GM19240 (cell line): ENCODE data around the gene ZNF32.
"Not testable (repeated sequence)": the region's sequence is repeated elsewhere in the genome, so short reads cannot be mapped to it uniquely, and the experiment has no call there.

Experiments used
- DNase-seq: peaks from one replicate; pipeline ENCODE4 v3.0.0; 2011; ENCODE audit warnings: low spot score; ENCODE audit not compliant: insufficient read length

ZNF32 gene

DNA sequence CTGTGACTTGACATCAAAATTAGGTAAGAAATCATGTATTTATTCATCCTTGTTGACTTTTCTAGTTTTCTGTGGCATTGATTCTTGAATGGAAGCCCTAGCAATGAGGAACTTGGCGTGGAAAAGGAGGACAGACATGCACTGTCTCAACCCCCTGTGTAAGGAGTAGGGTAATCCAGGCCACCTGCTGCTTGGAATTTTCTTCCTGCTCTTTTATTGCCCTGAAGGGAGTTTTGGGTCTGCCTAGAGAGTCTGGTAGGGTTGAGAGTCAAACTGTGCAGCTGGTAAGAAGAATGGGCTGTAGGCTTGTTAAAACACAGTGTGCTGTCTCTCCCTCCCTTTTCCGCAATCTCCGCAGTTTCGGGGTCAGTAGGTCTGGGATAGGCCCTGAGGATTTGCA lies 19.7 kb downstream of the ZNF32 start:
- DNase-seq: no peak

DNA sequence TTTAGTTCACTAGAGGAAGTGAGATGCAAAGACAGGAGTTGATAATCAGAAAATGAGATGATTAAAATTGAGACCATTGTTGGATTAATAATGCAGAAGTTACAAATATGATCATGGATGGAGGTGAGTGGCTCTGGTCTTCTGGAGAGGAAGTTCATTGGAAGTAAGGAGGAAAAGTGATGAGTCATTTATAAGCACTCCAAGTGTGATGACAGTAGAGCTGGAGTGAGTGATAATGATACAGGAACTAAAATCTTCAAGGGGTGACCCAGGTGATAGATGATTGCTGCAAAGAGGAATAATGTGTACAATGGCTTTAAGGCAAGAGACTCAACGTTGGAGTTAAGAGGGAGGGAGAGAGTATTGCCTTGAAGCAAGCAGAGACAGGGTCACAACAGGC lies 20.7 kb downstream of the ZNF32 start:
- no peak for DNase-seq

DNA sequence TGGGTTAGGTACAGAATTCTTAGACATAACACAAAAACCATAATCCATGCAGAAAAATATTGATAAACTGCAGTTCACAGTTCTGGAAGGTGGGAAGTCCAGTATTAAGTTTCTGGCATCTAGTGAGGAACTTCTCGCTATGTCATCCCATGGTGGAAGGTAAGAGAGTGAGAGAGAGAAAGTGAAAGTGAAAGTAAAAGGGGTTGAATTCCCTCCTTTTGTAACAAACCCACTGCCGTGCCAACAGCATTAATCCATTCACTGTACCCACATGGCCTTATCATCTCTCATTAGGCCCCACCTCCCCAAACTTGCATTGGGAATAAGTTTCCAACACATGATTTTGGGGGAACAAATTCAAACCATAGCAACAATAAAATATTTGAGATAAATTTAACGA lies 25.3 kb downstream of the ZNF32 start:
- no peak for DNase-seq

DNA sequence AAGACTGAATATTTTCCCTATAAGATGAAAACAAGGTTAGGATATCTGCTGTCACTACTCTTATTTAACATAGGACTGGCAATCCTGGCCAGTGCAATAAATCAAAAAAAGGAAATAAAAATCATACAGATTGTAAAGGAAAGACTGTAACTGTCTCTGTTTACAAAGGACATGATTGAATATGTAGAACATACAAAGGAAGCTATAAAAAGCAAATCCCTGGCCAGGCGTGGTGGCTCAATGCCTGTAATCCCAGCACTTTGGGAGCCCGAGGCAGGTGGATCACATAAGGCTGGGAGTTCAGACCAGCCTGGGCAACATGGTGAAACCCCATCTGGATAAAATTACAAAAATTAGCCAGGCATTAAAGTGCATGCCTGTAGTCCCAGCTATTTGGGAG lies 26.6 kb downstream of the ZNF32 start:
- no peak for DNase-seq

DNA sequence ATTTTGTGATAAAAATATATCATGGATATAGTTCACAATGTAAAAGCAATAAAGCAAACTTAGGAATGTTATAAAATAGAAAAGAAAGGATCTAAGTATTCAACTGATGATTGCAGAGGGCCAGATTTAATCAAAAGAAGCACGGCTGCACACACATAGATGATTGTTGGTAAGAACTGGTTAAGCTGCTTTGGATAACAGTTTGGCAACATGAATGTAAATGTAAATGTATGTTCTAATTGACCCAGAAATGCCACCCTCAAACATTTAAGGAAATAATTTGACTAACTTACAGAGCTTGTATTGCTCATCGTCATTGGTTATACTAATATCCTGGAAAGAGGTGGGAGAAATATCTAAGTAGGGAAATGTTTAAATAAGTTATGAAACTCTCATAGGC lies 29.3 kb downstream of the ZNF32 start:
- DNase-seq: no peak

DNA sequence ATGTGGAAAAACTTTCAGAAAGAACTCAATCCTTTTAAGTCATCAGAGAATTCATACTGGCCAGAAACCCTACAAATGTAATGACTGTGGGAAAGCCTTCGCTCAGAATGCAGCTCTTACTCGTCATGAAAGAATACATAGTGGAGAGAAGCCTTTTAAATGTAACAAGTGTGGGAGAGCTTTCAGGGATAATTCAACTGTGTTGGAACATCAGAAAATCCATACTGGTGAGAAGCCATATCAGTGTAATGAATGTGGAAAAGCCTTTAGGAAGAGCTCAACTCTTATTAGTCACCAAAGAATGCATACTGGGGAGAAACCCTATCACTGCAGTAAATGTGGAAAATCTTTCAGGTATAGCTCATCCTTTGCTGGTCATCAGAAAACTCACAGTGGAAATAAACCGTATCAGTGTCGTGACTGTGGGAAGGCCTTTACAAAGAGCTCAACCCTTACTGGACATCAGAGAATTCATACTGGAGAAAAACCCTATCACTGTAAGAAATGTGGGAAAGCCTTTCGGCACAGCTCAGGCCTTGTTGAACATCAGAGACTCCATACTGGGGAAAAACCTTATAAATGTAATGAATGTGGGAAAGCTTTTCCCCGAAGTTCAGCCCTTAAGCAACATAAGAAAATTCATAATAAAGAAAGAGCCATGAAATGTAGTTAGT lies 31.8 kb downstream of the ZNF32 start:
- no peak for DNase-seq

DNA sequence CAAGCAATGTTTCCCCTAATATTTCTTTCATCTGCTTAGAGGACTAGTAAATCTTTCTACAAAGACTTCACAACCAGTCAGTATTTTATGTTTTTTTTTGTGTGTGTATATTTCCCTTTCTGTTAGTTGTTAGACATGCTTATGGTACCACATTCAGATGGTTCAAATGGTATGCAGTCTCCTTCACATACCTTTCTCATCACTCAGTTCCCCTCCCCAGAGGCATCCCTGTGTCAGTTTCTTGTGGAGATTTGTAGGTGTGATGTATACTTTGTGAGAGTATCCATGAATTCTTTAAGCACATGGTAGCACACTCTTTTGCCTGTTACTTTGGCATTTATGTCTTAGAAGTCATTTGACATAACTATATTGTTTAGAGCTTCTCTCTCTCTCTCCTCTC lies 38.0 kb downstream of the ZNF32 start:
- DNase-seq: no peak

DNA sequence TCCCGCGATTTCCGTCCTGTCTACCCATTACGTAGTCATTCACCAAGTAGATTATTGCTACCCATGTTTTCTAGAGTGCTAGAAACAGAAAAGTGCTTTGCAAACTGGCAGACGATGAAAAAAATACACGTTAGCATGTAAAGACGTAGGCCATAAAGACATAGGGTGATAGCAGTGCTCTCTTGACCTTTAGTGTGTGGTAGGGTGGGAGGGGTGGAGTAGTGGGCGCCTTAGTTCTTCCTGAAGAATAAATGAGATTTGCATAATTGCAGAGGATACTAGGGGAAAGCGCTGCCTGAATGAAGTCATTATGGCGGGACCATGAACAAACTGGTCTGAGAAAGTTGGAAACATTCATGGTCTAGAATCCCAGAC lies 41.5 kb downstream of the ZNF32 start:
- no peak for DNase-seq

DNA sequence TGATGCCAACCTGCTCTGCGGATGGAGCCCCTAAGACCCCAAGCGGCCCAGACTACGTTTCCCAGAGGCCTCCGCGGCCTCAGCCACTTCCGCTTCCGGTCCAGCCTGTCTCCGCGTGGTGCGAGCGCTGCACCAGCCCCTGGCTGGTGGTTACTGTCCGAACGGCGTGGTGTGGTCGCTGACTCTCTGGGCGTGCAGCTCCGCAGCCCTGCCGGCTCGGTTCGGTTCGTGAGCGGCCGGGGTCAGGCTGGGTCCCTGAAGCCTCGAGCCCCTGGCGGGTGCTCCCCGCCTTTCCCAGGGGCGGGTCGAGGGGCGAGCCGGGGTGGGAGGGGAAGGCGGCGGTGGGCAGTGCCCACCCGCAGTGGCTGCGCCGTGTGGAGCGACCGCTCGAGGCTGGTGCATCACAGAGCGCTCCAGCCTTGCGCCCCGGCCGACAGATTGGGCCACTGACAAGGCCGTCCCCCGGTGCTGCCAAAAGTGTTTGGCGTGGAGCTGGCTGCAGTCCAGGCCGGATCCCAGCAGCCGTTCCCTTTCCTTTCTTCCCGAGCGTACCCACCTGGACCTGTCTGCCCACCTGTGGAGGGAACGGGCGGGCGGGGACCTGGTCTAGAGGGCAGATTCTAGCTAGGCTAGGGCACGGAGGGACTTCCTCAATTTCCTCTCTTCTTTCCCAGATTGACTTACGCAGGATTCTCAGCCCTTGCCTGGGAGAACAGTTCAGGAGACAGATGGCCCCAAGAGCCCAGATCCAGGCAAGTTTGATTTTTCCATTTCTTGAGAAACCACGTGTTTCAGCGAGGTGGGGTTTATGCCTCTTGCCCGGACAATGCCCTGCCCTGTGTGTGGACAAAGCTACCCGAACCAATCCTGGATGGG lies 42.1 kb downstream of the ZNF32 start, which contains the start of gene ZNF485:
ZNF485 (plus strand) TSS at position 116 of the 876 bp plus-strand sequence; CDS start at position 729, 613 bp downstream.
- peak; percentile 72 for DNase-seq

DNA sequence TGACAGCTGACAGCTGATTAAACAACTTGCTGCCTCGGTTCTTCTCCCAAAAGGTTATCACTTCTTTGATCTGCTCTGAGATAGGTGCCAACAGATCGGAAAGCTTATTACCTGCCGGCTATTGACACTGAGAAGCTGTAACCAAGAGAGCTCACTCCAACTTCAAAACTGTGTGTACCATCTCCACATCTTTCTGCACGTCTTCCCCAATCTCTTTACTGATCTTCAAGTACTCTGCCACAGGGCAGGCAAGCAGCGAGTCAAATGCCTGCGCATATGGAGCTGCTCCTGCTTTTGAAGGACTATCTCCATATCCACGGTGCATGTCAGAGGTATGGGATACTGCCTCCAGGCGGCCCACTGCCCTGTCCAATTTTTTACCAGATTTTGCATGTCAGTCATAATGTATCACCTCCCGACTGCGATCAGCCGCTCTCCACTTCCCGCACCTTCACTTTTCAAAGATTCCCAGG lies 42.8 kb downstream of the ZNF32 start:
- DNase-seq: no peak

DNA sequence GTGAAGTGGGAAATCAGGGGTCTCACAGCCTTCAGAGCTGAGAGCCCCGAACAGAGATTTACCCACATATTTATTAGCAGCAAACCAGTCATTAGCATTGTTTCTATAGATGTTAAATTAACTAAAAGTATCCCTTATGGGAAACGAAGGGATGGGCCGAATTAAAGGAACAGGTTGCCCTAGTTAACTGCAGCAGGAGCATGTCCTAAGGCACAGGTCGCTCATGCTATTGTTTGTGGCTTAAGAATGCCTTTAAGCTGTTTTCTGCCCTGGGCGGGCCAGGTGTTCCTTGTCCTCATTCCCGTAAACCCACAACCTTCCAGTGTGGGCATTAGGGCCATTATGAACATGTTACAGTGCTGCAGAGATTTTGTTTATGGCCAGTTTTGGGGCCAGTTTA lies 47.1 kb downstream of the ZNF32 start:
- DNase-seq: not testable (repeated sequence)

DNA sequence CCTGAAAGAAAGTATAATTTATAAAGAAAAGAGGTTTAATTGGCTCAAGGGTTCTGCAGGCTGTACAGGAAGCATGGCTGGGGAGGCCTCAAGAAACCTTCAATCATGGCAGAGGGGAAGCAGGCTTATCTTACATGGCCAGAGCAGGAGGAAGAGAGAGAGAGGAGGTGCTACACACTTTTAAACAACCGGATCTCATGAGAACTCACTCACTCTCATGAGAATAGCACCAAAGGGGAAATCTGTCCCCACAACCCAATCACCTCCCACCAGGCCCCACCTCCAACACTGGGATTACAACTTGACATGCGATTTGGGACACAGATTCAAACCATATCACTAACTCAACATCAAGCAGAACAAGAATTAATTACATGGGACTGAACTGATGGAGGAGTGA lies 49.3 kb downstream of the ZNF32 start:
- DNase-seq: no peak

DNA sequence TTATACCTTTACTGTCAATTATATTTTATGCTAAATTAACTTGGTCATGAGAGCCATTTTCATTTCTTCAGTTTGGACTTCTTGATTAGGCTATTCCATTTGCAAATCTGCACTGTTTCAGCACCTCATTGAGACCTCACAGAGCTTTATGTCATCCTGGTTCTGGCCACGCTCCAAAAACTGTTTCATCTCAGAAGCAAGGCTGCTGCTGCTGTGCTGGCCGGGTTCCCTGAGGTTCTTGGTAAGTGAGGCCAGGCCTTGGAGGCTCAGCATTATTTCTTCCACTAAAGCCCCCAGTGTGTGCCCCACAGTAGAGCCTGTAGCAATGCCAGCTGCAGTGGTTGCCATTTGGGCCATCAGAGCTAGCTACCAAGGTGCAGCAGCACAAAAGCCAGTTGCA lies 50.2 kb downstream of the ZNF32 start:
- DNase-seq: no peak

DNA sequence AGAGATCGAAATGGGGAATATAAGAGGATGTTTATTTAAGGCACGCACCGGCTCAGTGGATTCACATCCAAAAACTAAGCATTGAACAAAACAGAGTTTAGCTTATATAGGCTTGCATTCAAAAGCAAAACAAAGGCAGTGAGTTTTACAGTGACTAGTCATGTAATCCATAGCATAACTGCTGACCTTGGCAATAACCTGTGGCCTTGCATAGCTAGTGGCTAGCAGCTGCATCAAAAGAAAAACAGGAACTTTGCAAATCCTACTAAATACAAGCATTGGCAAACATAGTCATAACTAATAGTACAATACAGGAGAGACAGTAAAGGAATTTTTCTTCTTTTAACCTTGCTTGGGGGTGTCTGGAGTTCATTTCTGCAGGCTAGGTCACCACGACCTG lies 52.1 kb downstream of the ZNF32 start:
- no peak for DNase-seq

DNA sequence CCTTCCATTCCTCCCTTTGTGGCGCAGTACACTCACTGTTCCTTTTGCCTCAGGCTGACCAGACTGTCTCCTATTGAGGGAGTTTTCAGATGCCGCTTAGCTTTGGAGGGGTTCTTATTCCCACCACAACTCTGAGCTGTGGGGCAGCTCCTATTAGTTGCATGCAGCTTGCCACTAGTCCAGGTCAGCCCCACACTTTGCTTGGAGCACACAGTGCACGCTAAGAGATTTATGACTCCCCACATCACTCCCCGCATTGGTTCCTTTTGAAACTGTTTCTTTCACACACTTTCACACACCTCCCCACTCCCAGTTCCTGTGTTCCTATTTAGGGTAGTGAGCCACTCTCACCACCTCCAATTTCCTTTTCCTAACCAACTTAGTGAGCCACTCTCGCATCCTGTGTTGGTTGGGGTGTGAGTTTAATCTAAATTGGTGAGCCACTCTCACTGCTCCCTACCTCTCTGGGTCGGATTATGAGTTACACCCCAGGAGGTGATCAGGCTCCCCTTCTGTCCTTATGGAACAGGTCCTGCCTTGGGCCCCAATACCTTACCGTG lies 52.9 kb downstream of the ZNF32 start:
- no peak for DNase-seq

DNA sequence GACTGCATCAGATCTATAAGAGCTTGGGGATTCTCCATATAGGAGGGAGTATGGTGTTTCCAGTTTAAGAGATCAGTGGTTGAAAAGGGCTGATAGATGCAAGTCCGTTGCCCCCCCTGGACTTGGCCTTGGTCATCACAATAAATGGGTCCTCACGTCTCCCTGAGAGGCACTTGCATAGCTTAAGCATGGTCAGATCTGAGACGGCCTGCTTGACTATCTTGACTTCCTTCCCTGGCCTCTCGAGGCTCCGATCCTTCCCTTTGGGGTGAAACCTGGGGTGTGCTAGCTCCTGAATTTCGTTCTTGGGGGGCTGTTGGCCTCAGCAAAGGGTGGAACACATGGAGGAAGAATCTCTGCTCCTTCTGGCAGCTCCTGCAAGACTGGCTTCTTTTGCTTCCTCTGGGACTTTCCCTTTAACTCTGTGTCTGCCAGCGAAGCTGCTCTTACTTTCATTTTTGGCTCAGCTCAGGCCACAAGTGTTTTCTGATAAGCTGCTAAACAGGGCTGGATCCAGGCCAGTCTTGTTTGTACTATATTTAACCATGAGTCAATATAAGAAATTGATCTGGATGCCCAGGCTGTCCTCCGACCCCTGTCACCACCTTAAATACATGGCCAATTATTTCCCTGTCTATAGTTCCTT lies 53.6 kb downstream of the ZNF32 start:
- no peak for DNase-seq
